Measurements from ENCODE around the gene AP5M1.

- TF ChIP-seq CTCF (conservative IDR thresholded peaks at IDR 0.05; ENCODE audit: low read length) = no peak
- TF ChIP-seq EZH2phosphoT487 (IDR thresholded peaks at IDR 0.05; ENCODE audit: borderline replicate concordance) = no peak
These were observed 19.0 kb downstream of the AP5M1 start for GRCh38 chr14:57287745-57288144.
